Liver (tissue), 3 donors: ENCODE measurements around the gene LEMD1.

ENCODE experiments used
- EGR1 ChIP-seq, 2 donors: IDR thresholded peaks; 2 replicates each; pipeline ENCODE4 v1.6.1; 2016 to 2018; ENCODE audit warnings: antibody characterized with exemption in 2 of 2, low read depth in 2 of 2
- HNF4A ChIP-seq, 2 donors: conservative IDR thresholded peaks; 2 replicates each; pipeline ENCODE4 v1.6.1; 2016; ENCODE audit warnings: antibody characterized with exemption in 2 of 2, mild to moderate bottlenecking in 2 of 2
- JUND ChIP-seq, 2 donors: IDR thresholded peaks; 2 replicates each; pipeline ENCODE4 v1.6.1; 2016; ENCODE audit warnings: antibody characterized with exemption in 2 of 2
- RXRA ChIP-seq, 2 donors: IDR thresholded peaks; 2 replicates each; pipeline ENCODE4 v1.6.1; 2017 to 2018; ENCODE audit warnings: antibody characterized with exemption in 2 of 2, mild to moderate bottlenecking in 1 of 2
- YY1 ChIP-seq: IDR thresholded peaks from 2 replicates; pipeline ENCODE4 v1.6.1; 2016; ENCODE audit warnings: antibody characterized with exemption, mild to moderate bottlenecking
- TF ChIP-seq, protein P1 (sequence below): fragments of 150-350 bp; IDR thresholded peaks from 2 replicates; pipeline ENCODE4 v1.5.1; 2017; ENCODE audit warnings: improper control_type of control experiment, low read depth, low read length; ENCODE audit not compliant: missing input control
- TF ChIP-seq, protein P2 (sequence below): IDR thresholded peaks from 2 replicates; pipeline ENCODE4 v1.6.1; 2016; ENCODE audit warnings: antibody characterized with exemption
- TF ChIP-seq, protein P3 (sequence below): IDR thresholded peaks from 2 replicates; pipeline ENCODE4 v1.6.1; 2016; ENCODE audit warnings: antibody characterized with exemption, mild to moderate bottlenecking
- donor health status: healthy.
- donor health status: healthy.

DNA sequence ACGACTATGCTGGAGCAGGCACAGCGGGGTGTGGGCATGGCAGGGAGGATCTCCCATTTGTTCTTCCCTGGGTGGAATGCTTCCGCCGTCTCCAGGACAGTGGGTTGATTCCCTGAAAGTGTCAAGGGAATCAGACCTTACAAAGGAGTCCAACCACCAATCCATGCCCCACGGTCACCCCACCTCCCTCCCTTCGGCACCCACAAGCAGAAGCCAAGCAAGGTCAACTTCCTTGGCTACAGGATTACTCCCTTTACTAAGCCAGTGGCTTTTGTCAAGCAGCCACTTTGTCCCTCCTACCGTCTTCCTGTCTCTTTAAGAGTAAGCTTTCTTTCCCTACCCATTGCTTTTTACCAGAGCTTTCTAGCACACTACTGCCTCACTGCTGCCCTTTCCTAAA, 84.4 kb downstream of the LEMD1 start:
- TF ChIP-seq, protein P1, sequence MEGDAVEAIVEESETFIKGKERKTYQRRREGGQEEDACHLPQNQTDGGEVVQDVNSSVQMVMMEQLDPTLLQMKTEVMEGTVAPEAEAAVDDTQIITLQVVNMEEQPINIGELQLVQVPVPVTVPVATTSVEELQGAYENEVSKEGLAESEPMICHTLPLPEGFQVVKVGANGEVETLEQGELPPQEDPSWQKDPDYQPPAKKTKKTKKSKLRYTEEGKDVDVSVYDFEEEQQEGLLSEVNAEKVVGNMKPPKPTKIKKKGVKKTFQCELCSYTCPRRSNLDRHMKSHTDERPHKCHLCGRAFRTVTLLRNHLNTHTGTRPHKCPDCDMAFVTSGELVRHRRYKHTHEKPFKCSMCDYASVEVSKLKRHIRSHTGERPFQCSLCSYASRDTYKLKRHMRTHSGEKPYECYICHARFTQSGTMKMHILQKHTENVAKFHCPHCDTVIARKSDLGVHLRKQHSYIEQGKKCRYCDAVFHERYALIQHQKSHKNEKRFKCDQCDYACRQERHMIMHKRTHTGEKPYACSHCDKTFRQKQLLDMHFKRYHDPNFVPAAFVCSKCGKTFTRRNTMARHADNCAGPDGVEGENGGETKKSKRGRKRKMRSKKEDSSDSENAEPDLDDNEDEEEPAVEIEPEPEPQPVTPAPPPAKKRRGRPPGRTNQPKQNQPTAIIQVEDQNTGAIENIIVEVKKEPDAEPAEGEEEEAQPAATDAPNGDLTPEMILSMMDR, result no peak
- TF ChIP-seq, protein P2, sequence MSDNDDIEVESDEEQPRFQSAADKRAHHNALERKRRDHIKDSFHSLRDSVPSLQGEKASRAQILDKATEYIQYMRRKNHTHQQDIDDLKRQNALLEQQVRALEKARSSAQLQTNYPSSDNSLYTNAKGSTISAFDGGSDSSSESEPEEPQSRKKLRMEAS, result no peak
- TF ChIP-seq YY1, result no peak
- no peak for TF ChIP-seq RXRA (IDR thresholded peaks at IDR 0.05)
- TF ChIP-seq JUND (IDR thresholded peaks at IDR 0.05), result no peak
- no peak for TF ChIP-seq HNF4A (conservative IDR thresholded peaks at IDR 0.05)
- TF ChIP-seq EGR1 (IDR thresholded peaks at IDR 0.05; ENCODE audit: low read depth in 2 of 2), result no peak
- TF ChIP-seq, protein P3, sequence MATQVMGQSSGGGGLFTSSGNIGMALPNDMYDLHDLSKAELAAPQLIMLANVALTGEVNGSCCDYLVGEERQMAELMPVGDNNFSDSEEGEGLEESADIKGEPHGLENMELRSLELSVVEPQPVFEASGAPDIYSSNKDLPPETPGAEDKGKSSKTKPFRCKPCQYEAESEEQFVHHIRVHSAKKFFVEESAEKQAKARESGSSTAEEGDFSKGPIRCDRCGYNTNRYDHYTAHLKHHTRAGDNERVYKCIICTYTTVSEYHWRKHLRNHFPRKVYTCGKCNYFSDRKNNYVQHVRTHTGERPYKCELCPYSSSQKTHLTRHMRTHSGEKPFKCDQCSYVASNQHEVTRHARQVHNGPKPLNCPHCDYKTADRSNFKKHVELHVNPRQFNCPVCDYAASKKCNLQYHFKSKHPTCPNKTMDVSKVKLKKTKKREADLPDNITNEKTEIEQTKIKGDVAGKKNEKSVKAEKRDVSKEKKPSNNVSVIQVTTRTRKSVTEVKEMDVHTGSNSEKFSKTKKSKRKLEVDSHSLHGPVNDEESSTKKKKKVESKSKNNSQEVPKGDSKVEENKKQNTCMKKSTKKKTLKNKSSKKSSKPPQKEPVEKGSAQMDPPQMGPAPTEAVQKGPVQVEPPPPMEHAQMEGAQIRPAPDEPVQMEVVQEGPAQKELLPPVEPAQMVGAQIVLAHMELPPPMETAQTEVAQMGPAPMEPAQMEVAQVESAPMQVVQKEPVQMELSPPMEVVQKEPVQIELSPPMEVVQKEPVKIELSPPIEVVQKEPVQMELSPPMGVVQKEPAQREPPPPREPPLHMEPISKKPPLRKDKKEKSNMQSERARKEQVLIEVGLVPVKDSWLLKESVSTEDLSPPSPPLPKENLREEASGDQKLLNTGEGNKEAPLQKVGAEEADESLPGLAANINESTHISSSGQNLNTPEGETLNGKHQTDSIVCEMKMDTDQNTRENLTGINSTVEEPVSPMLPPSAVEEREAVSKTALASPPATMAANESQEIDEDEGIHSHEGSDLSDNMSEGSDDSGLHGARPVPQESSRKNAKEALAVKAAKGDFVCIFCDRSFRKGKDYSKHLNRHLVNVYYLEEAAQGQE, result no peak
